Measurements from ENCODE around the gene FAM240B. TPM values are rescaled to one million over a fixed set of nuclear protein-coding genes. Genes with fewer than 3 reads are reported as not detected.

FAM240B gene
- total and polyA plus RNA-seq, 10 of the 15 experiments (the other 5 are each of a cell fraction or from before 2014, with no cell fraction given): not detected

DNA sequence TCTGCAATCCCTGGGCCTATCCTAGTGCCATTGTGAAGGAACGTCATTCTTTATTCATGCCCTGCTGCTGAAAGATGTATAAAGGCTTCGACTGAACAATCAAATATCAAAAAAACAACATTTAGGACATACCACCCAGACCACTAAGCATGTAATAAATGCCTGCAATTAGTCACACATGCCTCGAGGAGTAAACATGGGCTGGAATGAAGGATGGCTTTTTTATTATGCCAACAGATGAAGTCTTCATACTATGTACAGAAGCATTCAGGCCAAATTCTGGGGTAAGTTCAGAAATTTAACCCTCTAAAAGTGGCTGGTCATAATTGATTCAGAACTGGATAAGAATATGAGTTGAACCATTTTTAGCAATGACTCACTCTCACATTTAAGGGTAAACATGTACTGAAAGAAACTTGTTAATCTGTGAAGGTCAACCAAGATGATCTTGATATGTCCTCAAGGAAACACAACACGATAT, 38.1 kb downstream of the FAM240B start:
- H3K4me3 ChIP-seq: no peak overlapping the region
- TF ChIP-seq SUPT20H (IDR thresholded peaks at IDR 0.05; ENCODE audit: borderline replicate concordance, control insufficient read depth, low read depth, low read length) (no peak), JUNB (IDR thresholded peaks at IDR 0.05) (peak; percentile 87), NR2F1 (conservative IDR thresholded peaks at IDR 0.05) (0 out of 2 replicates have a peak, but pooled peaks have one; percentile 17), BCL11A (IDR thresholded peaks at IDR 0.05; ENCODE audit: low read depth, low read length) (peak; percentile 30; the same call in 1 of the 2 replicates), IRF4 (IDR thresholded peaks at IDR 0.05; ENCODE audit: low read depth, low read length) (peak; percentile 31; the same call in 1 of the 2 replicates), RUNX3 (IDR thresholded peaks at IDR 0.05; ENCODE audit: low read length) (0 out of 2 replicates have a peak, but pooled peaks have one; percentile 14)
- TF ChIP-seq, protein P1, sequence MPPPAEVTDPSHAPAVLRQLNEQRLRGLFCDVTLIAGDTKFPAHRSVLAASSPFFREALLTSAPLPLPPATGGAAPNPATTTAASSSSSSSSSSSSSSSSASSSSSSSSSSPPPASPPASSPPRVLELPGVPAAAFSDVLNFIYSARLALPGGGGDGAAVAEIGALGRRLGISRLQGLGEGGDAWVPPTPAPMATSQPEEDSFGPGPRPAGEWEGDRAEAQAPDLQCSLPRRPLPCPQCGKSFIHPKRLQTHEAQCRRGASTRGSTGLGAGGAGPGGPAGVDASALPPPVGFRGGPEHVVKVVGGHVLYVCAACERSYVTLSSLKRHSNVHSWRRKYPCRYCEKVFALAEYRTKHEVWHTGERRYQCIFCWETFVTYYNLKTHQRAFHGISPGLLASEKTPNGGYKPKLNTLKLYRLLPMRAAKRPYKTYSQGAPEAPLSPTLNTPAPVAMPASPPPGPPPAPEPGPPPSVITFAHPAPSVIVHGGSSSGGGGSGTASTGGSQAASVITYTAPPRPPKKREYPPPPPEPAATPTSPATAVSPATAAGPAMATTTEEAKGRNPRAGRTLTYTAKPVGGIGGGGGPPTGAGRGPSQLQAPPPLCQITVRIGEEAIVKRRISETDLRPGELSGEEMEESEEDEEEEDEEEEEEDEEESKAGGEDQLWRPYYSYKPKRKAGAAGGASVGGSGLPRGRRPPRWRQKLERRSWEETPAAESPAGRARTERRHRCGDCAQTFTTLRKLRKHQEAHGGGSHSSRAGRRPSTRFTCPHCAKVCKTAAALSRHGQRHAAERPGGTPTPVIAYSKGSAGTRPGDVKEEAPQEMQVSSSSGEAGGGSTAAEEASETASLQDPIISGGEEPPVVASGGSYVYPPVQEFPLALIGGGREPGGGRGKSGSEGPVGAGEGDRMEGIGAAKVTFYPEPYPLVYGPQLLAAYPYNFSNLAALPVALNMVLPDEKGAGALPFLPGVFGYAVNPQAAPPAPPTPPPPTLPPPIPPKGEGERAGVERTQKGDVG (CRISPR knock-in tag; IDR thresholded peaks at IDR 0.05): no peak
- TF ChIP-seq, protein P2, sequence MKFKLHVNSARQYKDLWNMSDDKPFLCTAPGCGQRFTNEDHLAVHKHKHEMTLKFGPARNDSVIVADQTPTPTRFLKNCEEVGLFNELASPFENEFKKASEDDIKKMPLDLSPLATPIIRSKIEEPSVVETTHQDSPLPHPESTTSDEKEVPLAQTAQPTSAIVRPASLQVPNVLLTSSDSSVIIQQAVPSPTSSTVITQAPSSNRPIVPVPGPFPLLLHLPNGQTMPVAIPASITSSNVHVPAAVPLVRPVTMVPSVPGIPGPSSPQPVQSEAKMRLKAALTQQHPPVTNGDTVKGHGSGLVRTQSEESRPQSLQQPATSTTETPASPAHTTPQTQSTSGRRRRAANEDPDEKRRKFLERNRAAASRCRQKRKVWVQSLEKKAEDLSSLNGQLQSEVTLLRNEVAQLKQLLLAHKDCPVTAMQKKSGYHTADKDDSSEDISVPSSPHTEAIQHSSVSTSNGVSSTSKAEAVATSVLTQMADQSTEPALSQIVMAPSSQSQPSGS (IDR thresholded peaks at IDR 0.05; ENCODE audit: low read length): peak; percentile 38; the same call in 1 of the 2 replicates
- CTCF ChIA-PET: interaction anchor here (1.1 kb wide), 1 partner anchor 9 kb away, joined by 4 read pairs; no protein-coding TSS in a partner anchor
- H3K9me3 ChIP-seq (replicated peaks; ENCODE audit: control insufficient read depth, insufficient read depth, low read length): no peaks in the 10 kb centered on the region
- SMC1A ChIA-PET (ENCODE audit: uncharacterized antibody, unreplicated experiment): interaction anchor here (1.1 kb wide), 1 partner anchor 10 kb away, joined by 3 read pairs; no protein-coding TSS in a partner anchor
- H3K27ac ChIP-seq (ENCODE audit: control insufficient read depth, insufficient read depth): no peak overlapping the region
- no peak for DNase-seq (ENCODE audit: low read depth, low spot score)
- FAIRE-seq: no peak
- RAD21 ChIA-PET (ENCODE audit: unreplicated experiment): interaction anchor here (1.0 kb wide), 1 partner anchor 10 kb away, joined by 4 read pairs; no protein-coding TSS in a partner anchor
- ATAC-seq: peak; percentile 58
- no peaks in the 10 kb centered on the region for H3K4me1 ChIP-seq (ENCODE audit: control insufficient read depth, insufficient read depth, low read length)
- H4K20me1 ChIP-seq (ENCODE audit: control insufficient read depth, insufficient read depth): no peaks in the 10 kb centered on the region; the same call in 1 of the 2 replicates
- POLR2A ChIA-PET: interaction anchor here (1.2 kb wide), 1 partner anchor 9 kb away, joined by 3 read pairs; no protein-coding TSS in a partner anchor
- no peaks in the 10 kb centered on the region for H3K36me3 ChIP-seq (ENCODE audit: control insufficient read depth in 2 of 2, insufficient read depth in 2 of 2, low read length in 1 of 2)
- H2AFZ ChIP-seq (ENCODE audit: control insufficient read depth, low read depth, low read length): no peak overlapping the region
- H3K79me2 ChIP-seq (ENCODE audit: control insufficient read depth, insufficient read depth, low read length): no peaks in the 10 kb centered on the region
- 25% methylated on average over 4 of the region's 4 CpGs for WGBS (ENCODE audit: insufficient coverage, insufficient replicate concordance, low lambda C conversion rate, missing lambda C conversion rate)
- no peak overlapping the region for H3K4me2 ChIP-seq (ENCODE audit: control insufficient read depth, insufficient read depth)
- no TSS peak for BruUV-seq (replicated peaks)
- intact Hi-C loops (cut with micrococcal nuclease; ENCODE audit: unreplicated experiment) (no loop called here), in situ Hi-C loops (cut with MboI) (loop anchor here (25.0 kb wide), 1 partner anchor 769 kb away; the partner anchor contains the start of gene SLC25A51)
- H3K9ac ChIP-seq (ENCODE audit: control insufficient read depth, insufficient read depth, low read length): no peak overlapping the region
- no peaks in the 10 kb centered on the region; a peak in 1 of 4 replicates for H3K27me3 ChIP-seq (replicated peaks in 1 of 2; ENCODE audit: control insufficient read depth in 2 of 2, insufficient read depth in 2 of 2, low read length in 1 of 2)
